Measurements from ENCODE around the gene CREB3L1.

CREB3L1 gene

DNA sequence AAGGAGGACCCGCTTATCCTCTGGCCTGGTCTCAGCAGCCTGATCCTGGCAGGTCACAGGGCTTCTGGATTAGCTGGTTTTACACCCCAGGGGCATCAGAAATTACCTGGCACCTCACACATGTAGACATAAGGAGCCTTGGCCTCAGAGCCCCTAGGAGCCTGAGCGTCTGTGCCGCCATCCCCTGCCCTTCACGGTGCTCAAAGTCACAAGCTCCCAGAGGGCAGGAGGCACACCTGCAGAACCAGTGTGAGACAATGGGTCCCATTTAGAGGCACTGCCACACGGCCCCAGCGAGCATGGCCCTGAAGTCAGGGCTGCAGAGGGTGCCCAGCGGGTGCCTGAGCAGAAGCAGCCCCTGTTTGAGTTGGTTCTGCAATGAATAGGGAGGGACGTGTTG, 73.7 kb downstream of the CREB3L1 start:
- in situ Hi-C loops (cut with HindIII; ENCODE audit: low pct_ligation_motif_present, low pct_unique_long_range_greater_than_20kb, low sequenced_read_pairs), result no loop called here
- DNase-seq, result no peak

GRCh38 chr11:46351606-46352005, 74.1 kb downstream of the CREB3L1 start:
- in situ Hi-C loops (cut with HindIII; ENCODE audit: low pct_ligation_motif_present, low pct_unique_long_range_greater_than_20kb, low sequenced_read_pairs), result no loop called here
- no peak for DNase-seq

- in situ Hi-C loops (cut with HindIII; ENCODE audit: low pct_ligation_motif_present, low pct_unique_long_range_greater_than_20kb, low sequenced_read_pairs), result no loop called here
- peak; percentile 33 for DNase-seq
Measured at GRCh38 chr11:46352063-46352841, 74.8 kb downstream of the CREB3L1 start.

DNA sequence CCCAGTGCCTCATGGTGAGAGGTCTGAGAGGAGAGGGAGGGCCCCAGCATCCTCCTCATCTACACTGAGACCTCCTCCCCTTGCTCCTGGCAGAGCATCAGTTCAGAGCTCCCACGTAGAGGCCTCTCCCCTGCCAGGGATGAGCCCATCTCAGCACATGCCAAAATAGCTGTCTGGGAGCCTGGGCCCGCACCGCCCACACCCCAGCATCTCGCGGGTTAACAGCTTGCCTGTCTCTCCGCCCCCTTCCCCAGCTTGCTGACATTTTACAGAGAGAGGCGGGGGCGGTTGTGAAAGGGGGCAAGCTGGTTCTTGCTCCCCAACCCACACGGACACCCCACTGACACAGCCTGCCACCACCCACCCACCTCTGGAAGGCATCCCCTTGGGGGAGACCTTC, 76.2 kb downstream of the CREB3L1 start:
- DNase-seq, result no peak
- in situ Hi-C loops (cut with HindIII; ENCODE audit: low pct_ligation_motif_present, low pct_unique_long_range_greater_than_20kb, low sequenced_read_pairs), result no loop called here

DNA sequence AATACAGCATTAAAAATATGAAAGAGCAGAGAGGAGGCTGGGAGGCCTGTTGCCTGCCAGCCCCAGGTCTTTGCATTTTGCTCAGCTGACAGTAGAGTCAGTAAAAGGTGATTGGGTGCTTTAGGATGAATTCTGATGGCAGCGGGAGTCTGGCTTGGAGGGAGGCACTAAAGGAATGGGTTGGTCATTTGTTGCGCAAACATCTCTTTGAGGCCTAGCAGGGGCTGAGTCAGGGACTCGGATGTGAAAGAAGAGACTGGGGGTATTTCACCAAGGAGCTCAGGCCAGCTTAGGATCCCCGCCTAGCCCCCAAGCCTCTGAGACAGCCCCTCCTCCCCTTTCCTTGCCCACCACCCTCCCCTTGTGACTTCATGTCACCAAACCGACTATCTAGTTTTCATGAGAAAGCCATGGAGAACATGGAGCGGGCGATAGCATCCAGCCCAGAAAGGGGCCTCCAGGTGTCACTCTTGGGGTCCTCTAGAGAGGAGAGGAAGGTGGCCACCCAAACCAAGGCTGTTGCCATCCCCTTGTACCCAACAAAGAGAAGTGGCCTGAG, 79.5 kb downstream of the CREB3L1 start:
- in situ Hi-C loops (cut with HindIII; ENCODE audit: low pct_ligation_motif_present, low pct_unique_long_range_greater_than_20kb, low sequenced_read_pairs), result no loop called here
- no peak for DNase-seq

DNA sequence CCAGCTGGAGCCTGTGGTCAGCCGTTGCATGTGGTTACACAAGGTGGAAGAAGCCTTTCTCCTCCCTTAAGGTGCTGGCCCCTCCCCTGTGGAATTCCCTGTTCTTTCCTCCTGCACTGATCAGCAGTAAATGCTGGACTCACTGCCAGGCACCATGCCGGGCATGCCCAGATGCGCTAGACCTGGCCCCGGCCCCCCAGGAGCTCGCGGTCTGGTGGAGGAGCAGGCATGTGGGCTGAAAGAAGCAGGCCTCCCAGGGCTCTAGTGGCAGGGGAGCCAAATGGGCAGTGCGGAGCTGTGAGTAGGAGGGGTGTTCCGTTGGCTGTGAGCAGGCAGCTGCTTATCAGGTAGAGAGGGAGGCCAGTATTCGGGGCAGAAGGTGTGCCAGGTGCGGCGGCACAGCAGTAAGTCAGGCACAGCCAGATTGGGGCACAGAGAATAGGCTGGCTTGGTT, 80.0 kb downstream of the CREB3L1 start:
- no peak for DNase-seq
- in situ Hi-C loops (cut with HindIII; ENCODE audit: low pct_ligation_motif_present, low pct_unique_long_range_greater_than_20kb, low sequenced_read_pairs), result no loop called here

GRCh38 chr11:46359953-46360352, 82.5 kb downstream of the CREB3L1 start:
- in situ Hi-C loops (cut with HindIII; ENCODE audit: low pct_ligation_motif_present, low pct_unique_long_range_greater_than_20kb, low sequenced_read_pairs), result no loop called here
- no peak for DNase-seq

GRCh38 chr11:46360878-46361277, 83.4 kb downstream of the CREB3L1 start:
- DNase-seq, result no peak
- in situ Hi-C loops (cut with HindIII; ENCODE audit: low pct_ligation_motif_present, low pct_unique_long_range_greater_than_20kb, low sequenced_read_pairs), result no loop called here

DNA sequence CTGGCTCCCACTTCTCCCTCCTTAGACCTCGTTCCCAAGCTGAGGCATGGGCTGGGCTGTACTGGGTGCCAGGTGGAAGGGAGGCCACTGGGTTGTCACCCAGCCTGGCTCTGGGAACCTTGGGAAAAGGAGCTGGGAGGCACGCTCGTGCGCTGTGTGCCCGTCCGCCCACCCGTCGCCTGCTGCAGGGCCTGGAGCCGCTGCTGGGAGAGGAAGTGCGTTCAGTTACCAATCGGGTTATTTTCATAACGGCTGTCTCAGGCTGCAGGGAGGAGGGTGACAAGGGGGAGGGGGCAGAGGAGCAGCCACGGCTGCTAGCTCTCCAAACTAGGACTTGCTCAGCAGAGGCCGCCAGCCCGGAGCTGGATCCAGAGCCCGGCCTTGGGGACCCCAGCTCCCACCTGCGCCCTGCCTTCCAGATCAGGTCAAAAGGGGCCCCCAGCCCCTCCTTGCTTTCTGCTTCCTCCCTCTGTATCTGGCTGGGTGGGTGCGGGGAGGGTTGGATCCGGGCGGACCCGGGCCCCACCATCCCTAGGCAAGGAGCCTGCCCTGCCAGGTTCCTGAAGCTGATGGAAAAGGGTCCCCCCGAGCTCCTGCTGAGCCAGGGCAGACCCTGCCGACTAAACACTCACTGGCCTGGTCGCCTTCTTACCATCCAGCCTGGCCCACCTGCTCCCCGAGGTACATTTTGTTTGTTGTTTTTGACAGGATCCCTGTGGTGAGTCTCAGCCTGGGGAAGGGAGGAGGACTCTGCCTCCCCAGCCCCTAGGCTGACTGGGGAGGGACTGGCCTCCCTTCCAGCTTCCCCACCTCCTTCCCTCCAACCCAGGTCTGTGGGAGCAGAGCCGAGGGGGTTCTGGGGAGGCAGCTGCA, 84.1 kb downstream of the CREB3L1 start:
- in situ Hi-C loops (cut with HindIII; ENCODE audit: low pct_ligation_motif_present, low pct_unique_long_range_greater_than_20kb, low sequenced_read_pairs), result no loop called here
- DNase-seq, result no peak

DNA sequence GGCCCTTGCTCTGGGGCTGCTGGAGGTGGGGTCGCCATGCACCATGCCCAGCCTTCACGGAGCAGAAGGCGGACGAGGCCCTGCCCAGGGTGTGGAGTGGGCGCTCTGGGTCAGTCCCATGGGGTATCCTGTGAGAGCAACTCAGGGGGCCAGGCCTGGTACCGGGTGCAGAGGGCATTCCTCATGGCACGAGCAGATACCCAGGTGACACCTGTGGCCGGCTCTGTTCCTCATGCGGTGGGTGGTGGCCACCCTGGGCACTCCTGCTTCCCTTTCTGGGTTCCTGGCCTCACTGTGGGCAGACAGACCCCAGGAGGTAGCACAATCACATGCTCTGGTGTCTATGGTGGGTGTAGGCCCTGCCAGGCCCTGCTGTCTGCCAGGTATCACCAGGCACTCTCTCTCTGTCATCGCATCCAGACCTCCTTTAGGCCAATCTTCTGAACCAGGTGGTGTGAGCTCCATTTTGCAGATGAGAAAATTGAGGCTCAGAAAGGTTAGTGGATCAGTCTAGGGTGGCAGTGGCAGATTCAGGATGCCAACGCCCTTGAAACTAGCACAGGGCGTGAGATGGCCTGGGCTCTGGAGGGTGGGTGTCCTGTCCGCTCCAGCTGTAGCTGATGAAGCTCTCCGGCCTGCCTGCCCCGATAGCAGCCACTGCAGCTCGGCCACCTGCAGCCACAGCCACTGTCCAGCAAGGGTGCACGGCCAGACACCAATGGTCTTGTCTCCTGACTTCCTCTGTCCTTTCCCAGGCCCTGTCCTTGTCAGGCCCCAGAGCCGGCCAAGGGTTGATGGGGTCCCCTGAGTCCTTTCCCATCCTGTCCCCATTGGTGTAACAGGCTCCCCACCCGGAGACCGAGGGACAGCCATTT, 84.9 kb downstream of the CREB3L1 start:
- no peak for DNase-seq
- in situ Hi-C loops (cut with HindIII; ENCODE audit: low pct_ligation_motif_present, low pct_unique_long_range_greater_than_20kb, low sequenced_read_pairs), result no loop called here

- DNase-seq, result peak; percentile 45
- in situ Hi-C loops (cut with HindIII; ENCODE audit: low pct_ligation_motif_present, low pct_unique_long_range_greater_than_20kb, low sequenced_read_pairs), result no loop called here
Measured at GRCh38 chr11:46363031-46363407, 85.6 kb downstream of the CREB3L1 start.

- in situ Hi-C loops (cut with HindIII; ENCODE audit: low pct_ligation_motif_present, low pct_unique_long_range_greater_than_20kb, low sequenced_read_pairs), result no loop called here
- no peak for DNase-seq
Measured at GRCh38 chr11:46363455-46364005, 86.1 kb downstream of the CREB3L1 start.

DNA sequence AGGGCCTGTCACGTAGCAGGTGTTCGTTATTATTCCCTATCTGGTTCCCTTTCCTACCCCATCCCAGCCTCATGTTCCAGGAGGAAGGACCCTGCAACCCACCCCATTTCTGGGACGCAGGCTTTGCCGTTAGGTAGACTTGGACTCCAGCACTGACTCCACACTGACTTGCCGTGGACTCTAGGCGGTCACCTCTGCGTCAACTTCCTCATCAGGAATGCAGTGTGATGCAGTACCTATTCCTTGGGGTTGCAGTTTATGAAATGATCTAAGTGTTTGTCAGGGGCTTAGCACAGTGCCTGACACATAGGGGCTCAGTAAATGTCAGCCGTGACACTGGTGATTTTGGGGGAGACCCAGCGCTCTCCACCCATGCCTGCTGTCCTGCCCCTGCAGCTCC, 86.6 kb downstream of the CREB3L1 start:
- in situ Hi-C loops (cut with HindIII; ENCODE audit: low pct_ligation_motif_present, low pct_unique_long_range_greater_than_20kb, low sequenced_read_pairs), result no loop called here
- no peak for DNase-seq

GRCh38 chr11:46364791-46365190, 87.3 kb downstream of the CREB3L1 start:
- in situ Hi-C loops (cut with HindIII; ENCODE audit: low pct_ligation_motif_present, low pct_unique_long_range_greater_than_20kb, low sequenced_read_pairs), result no loop called here
- DNase-seq, result no peak

- no peak for DNase-seq
- in situ Hi-C loops (cut with HindIII; ENCODE audit: low pct_ligation_motif_present, low pct_unique_long_range_greater_than_20kb, low sequenced_read_pairs), result no loop called here
Measured at GRCh38 chr11:46366260-46366659, 88.8 kb downstream of the CREB3L1 start.

- in situ Hi-C loops (cut with HindIII; ENCODE audit: low pct_ligation_motif_present, low pct_unique_long_range_greater_than_20kb, low sequenced_read_pairs), result no loop called here
- no peak for DNase-seq
Measured at GRCh38 chr11:46366661-46367161, 89.2 kb downstream of the CREB3L1 start.

DNA sequence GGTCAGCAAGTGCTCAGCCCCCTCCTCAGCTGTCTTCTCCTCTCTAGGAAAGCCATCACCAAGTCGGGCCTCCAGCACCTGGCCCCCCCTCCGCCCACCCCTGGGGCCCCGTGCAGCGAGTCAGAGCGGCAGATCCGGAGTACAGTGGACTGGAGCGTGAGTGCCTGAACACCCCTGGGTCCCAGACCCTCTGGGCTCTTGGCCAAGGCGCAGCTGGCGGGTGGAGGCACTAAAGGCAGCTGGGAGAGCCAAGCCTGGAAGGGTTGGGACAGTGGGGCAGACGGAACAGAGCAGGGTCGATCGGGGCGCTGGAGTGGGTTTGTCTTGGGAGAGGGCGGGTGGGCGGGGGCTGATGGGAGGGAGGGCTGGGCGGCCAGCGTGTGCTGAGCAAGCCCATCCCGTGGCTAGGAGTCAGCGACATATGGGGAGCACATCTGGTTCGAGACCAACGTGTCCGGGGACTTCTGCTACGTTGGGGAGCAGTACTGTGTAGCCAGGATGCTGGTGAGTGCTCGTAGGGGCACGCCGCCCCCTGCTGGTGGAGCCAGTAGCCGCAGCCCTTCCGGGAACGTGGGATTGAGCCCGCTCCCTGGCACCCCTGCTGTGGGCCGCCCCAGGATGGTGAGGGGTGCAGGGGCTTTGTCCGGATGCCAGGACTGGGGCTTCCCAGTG, 89.9 kb downstream of the CREB3L1 start:
- in situ Hi-C loops (cut with HindIII; ENCODE audit: low pct_ligation_motif_present, low pct_unique_long_range_greater_than_20kb, low sequenced_read_pairs), result no loop called here
- peak; percentile 37 for DNase-seq

DNA sequence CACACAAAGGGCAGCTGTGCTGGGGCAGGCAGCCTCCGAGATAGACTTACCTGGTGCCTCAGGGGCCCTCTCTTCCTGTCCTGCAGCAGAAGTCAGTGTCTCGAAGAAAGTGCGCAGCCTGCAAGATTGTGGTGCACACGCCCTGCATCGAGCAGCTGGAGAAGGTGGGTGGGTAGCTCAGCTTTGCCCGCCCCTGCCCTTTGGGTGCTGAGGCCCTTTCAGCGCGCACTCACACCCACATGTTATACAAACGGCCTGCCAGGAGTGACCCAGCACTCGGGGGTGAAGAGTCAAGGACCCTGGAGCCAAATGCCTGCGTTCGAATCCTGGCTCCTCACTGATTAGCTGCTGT, 90.4 kb downstream of the CREB3L1 start:
- no peak for DNase-seq
- in situ Hi-C loops (cut with HindIII; ENCODE audit: low pct_ligation_motif_present, low pct_unique_long_range_greater_than_20kb, low sequenced_read_pairs), result no loop called here
